Suppressor macrophage (primary cell): ENCODE results near the gene PA2G4.
A peak's percentile ranks its signal among the peaks of the same experiment; 100 is the strongest.

Experiments used
- DNase-seq, 4 experiments: peaks; one replicate each; pipeline ENCODE4 v3.0.0-alpha.2; 2020 to 2022

The PA2G4 gene

DNA sequence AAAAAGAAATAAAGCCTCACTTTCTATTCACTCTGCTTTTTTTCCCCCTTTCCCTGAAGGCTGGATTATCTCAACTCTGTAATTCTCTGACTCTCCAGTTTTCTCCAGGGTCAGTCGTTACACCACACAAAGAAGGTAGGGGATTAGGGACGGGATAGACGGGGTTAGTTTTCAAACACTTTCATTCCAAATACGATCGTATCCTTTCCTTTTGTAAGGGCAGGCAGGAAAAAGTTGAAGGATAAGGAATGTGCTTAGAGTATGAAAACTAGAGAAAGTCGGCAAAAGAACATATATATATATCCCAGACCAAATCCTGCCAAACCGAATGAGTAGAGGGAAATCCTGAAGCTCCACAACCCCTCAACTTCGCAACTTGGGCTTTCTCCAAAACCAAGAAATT is 23.1 kb downstream of the PA2G4 start:
- no peak for DNase-seq

DNA sequence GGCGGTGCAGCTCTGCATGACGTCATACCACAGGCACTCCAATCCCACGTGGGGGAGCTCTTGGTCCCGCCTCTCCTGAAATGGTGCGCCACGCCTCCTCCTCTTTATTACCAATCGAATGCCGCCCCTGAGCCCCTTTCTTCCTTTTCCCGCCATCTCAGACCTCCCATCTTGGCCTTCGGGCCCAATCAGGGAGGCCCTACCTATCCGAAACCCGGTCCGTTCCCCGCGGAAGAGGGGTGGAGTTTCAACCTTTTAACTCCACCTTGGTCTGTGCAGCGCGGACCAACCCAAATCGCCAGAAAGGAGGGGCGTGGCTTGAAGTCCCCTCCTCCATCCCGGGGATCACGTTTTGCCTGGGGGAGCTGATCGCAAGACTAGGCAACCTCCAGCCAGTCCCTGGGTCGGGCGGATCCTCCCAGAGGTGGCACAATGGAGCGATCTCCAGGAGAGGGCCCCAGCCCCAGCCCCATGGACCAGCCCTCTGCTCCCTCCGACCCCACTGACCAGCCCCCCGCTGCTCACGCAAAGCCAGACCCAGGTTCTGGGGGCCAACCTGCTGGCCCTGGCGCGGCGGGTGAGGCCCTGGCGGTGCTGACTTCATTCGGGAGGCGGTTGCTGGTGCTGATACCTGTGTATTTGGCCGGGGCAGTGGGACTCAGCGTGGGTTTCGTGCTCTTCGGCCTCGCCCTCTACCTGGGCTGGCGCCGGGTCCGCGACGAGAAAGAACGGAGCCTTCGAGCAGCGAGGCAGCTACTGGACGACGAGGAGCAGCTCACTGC is 23.7 kb downstream of the PA2G4 start, which contains the start of gene ESYT1:
Gene ESYT1, plus strand, starts transcription at position 380 of the 782 bp plus-strand sequence. Its CDS starts 53 bp downstream, at position 433.
- peak; percentile 99 to 100 (median 99) for DNase-seq

GRCh38 chr12:56128670-56129205 is 24.4 kb downstream of the PA2G4 start:
- DNase-seq, result peak; percentile 19 to 55 (median 43)

GRCh38 chr12:56129206-56129941 is 25.0 kb downstream of the PA2G4 start:
- DNase-seq, result peak; percentile 39 to 78 (median 58)

- peak in 1 of 4 experiments; percentile 17 for DNase-seq
These were observed 25.7 kb downstream of the PA2G4 start for GRCh38 chr12:56129942-56130495.

DNA sequence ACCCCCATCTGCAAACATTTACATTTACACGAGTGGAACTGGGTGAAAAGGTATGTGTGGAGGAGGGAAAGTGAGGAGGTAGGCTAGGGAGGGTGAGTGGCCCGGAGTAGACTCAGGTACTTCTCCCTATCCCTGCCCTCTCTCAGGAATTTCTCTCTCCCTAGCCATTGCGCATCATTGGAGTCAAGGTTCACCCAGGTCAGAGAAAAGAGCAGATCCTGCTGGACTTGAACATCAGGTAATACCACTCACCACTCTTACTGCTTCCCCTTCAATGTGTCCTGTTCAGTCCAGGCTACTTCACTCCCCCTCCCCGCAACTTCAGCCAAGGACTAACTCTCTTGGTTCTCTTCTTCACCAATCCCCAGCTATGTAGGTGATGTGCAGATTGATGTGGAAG is 26.5 kb downstream of the PA2G4 start:
- DNase-seq, result no peak

GRCh38 chr12:56134897-56135296 is 30.5 kb downstream of the PA2G4 start:
- DNase-seq, result no peak

- DNase-seq, result no peak
These were observed 33.7 kb downstream of the PA2G4 start for GRCh38 chr12:56137853-56138571.

DNA sequence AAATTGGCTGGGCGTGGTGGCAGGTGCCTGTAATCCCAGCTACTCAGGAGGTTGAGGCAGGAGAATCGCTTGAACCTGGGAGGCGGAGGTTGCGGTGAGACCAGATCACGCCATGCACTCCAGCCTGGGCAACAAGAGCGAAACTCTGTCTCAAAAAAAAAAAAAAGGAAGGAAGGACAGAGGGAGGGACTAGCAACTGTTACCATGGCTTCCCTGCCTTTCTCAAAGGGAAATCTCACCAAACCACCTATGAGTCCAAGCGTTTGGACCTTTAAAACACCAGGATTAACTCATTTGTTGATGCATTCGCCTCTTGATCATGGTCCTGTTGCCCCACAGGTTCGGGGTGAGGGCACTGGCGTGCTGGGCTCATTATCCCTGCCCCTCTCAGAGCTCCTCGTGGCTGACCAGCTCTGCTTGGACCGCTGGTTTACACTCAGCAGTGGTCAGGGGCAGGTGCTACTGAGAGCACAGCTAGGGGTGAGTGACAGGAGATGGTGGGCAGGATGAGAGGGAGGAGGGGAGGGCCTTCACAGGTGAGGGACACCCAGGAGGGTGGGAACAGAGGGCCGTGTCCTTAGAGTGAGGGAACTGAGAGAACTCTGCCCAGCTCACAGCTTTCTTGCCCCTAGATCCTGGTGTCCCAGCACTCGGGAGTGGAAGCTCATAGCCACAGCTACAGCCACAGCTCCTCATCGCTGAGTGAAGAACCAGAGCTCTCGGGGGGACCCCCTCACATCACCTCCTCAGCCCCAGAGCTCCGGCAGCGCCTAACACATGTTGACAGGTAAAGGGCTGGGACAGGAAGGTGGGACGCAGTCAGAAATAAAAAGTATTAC is 37.8 kb downstream of the PA2G4 start:
- peak in 3 of 4 experiments; percentile 44 to 63 (median 52) for DNase-seq

- no peak for DNase-seq
These were observed 38.9 kb downstream of the PA2G4 start for GRCh38 chr12:56143217-56143616.

- DNase-seq, result peak in 2 of 4 experiments; percentile 27 to 31
These were observed 39.5 kb downstream of the PA2G4 start for GRCh38 chr12:56143870-56144269.

DNA sequence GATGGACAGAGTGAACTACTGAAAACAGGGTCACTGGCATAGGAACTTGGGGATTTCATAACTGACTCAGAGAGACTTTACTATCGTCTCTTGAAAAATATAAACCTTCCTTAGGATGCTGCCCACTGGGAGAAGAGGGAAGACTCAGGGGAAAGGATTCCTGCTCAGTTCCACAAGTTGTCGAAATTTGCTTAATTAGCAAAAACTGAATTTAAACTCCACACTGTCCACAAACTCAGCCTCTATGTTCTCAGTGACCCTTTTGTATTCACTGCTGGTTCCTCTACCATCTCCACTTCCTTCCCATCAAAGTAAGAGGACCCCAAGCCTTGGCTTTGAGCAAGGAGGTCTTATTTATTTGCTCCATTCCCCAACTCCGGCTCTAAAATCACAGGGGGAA is 40.9 kb downstream of the PA2G4 start:
- DNase-seq, result no peak

- DNase-seq, result no peak
These were observed 42.4 kb downstream of the PA2G4 start for GRCh38 chr12:56146492-56147460.

- peak in 3 of 4 experiments; percentile 24 to 75 (median 70) for DNase-seq
These were observed 46.2 kb downstream of the PA2G4 start for GRCh38 chr12:56150563-56150962.

DNA sequence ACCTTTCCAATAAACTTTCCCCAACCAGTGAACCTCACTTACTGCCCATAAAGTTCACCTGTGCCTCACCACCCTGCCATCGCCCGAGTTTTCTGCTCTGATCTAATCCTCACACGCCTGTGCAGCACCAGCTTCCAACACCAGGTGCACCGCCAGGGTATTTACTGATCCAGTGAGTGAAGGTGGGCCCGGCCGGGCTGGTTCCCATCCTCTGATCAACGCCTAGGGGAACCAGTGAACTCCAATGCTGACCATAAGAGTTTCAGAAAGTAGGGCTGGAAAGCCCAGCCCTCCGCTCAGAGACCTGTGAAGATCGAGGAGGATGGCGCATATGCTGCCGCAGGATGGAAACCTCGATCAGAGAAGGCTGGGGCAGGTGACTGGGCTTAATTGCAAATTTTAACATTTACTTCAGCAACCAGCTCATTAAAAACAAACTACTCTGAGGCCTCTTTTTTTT is 47.3 kb downstream of the PA2G4 start:
- DNase-seq, result peak; percentile 39 to 61 (median 52)

DNA sequence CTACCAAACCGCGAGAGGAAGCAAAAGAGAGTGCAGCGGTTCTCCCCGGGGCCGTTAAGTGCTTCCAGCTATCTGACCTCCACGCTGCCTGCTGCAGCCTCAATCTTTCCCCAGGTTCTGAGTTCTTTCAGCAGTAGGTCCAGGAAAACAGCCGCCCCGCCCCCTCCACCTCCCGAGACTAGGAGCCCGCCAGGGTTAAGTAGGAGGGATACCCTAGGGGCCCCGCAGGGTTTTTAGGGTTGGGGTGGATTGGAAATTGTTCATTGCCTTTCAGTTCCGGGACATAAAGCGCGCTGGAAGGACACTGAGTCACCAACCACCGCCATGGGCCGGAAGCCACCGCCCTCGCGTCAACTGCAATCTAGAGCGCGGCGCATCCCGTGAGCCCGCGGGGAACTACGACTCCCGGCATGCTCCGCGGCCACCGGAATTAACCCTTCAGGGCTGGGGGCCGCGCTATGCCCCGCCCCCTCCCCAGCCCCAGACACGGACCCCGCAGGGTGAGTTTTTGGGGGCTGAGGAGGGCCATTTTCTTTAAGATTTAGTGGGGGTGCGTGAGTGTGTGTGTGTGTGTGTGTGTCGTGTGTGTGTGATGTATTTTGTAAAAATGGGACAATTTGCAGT is 47.9 kb downstream of the PA2G4 start, which contains the start of gene MYL6B:
Gene MYL6B, plus strand, starts transcription at position 456 of the 624 bp plus-strand sequence. CDS start 1,332 bp downstream, outside the sequence.
- DNase-seq, result peak; percentile 94 to 97 (median 96)

GRCh38 chr12:56152756-56153677 is 48.7 kb downstream of the PA2G4 start:
- no peak for DNase-seq

DNA sequence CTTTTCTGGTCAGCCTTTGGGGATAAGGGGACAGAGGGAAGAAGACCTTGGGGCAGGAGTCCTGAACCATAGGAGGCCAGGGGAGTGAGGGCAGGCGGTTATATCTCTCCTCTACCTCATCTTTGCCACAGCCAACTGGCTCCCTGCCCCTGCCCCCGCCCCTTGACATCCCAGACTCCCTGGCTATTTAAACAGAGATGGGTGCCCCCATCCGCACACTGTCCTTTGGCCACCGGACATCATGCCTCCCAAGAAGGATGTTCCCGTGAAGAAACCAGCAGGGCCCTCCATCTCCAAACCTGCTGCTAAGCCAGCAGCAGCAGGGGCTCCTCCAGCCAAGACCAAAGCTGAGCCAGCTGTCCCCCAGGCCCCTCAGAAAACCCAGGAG is 49.3 kb downstream of the PA2G4 start:
- DNase-seq, result no peak
